ENCODE data around the gene LARGE1. TPM values are rescaled to one million over a fixed set of nuclear protein-coding genes. Genes with fewer than 3 reads are reported as not detected.

Gene LARGE1
- total and polyA plus RNA-seq, 2 experiments from 2014 or later, result 21.2 to 23.6 TPM

- Histone ChIP-seq H4K20me1 (ENCODE audit: insufficient read depth, poor library complexity, severe bottlenecking) (no peaks in the 10 kb centered on the region), H3K9me3 (ENCODE audit: low read depth) (no peaks in the 10 kb centered on the region), H3K4me1 (ENCODE audit: insufficient read depth) (no peaks in the 10 kb centered on the region), H3K4me3 (no peak overlapping the region), H2AFZ (no peak overlapping the region), H3K27ac (no peak overlapping the region), H3K79me2 (no peaks in the 10 kb centered on the region), H3K4me2 (no peak overlapping the region), H3K36me3 (replicated peaks; ENCODE audit: insufficient read depth, low read depth) (no peaks in the 10 kb centered on the region), H3K9me2 (replicated peaks; ENCODE audit: insufficient read depth) (no peaks in the 10 kb centered on the region), H3K27me3 (no peaks in the 10 kb centered on the region)
- no peak for DNase-seq (ENCODE audit: low spot score)
- 93% methylated on average over 6 of the region's 7 CpGs for WGBS (ENCODE audit: low lambda C conversion rate, missing lambda C conversion rate)
- TF ChIP-seq EZH2phosphoT487 (IDR thresholded peaks at IDR 0.05; ENCODE audit: low read depth, severe bottlenecking, unreplicated experiment) (no peak), EZH2 (IDR thresholded peaks at IDR 0.05; ENCODE audit: borderline replicate concordance) (no peak), CTCF (IDR thresholded peaks at IDR 0.05; ENCODE audit: poor library complexity) (no peak)
Measured at GRCh38 chr22:33299245-33299956, 620.9 kb downstream of the LARGE1 start.

GRCh38 chr22:33296941-33297340 lies 623.3 kb downstream of the LARGE1 start:
- no peak for DNase-seq (ENCODE audit: low spot score)
- TF ChIP-seq EZH2 (IDR thresholded peaks at IDR 0.05; ENCODE audit: borderline replicate concordance) (no peak), CTCF (IDR thresholded peaks at IDR 0.05; ENCODE audit: poor library complexity) (no peak), EZH2phosphoT487 (IDR thresholded peaks at IDR 0.05; ENCODE audit: low read depth, severe bottlenecking, unreplicated experiment) (no peak)
- H2AFZ ChIP-seq, result no peak overlapping the region
- H3K27ac ChIP-seq, result no peak overlapping the region
- no peaks in the 10 kb centered on the region for H3K79me2 ChIP-seq
- H4K20me1 ChIP-seq (ENCODE audit: insufficient read depth, poor library complexity, severe bottlenecking), result no peaks in the 10 kb centered on the region
- no peaks in the 10 kb centered on the region for H3K9me2 ChIP-seq (replicated peaks; ENCODE audit: insufficient read depth)
- no peaks in the 10 kb centered on the region for H3K27me3 ChIP-seq
- no peaks in the 10 kb centered on the region for H3K4me1 ChIP-seq (ENCODE audit: insufficient read depth)
- H3K9me3 ChIP-seq (ENCODE audit: low read depth), result no peaks in the 10 kb centered on the region
- no peak overlapping the region for H3K4me3 ChIP-seq
- no peaks in the 10 kb centered on the region for H3K36me3 ChIP-seq (replicated peaks; ENCODE audit: insufficient read depth, low read depth)
- H3K4me2 ChIP-seq, result no peak overlapping the region
- 97% methylated on average over 3 of the region's 3 CpGs for WGBS (ENCODE audit: low lambda C conversion rate, missing lambda C conversion rate)

- H3K27ac ChIP-seq, result no peak overlapping the region
Measured at GRCh38 chr22:33288078-33288477, 632.2 kb downstream of the LARGE1 start.

More at GRCh38 chr22:33288078-33288477, 632.2 kb downstream of the LARGE1 start:
- 97% methylated on average over 3 of the region's 3 CpGs for WGBS (ENCODE audit: low lambda C conversion rate, missing lambda C conversion rate)
- Histone ChIP-seq H3K9me2 (replicated peaks; ENCODE audit: insufficient read depth) (no peaks in the 10 kb centered on the region), H3K79me2 (no peaks in the 10 kb centered on the region), H3K36me3 (replicated peaks; ENCODE audit: insufficient read depth, low read depth) (no peaks in the 10 kb centered on the region), H3K9me3 (ENCODE audit: low read depth) (no peaks in the 10 kb centered on the region), H3K4me3 (no peak overlapping the region), H3K4me1 (ENCODE audit: insufficient read depth) (no peaks in the 10 kb centered on the region), H2AFZ (no peak overlapping the region), H3K27me3 (no peaks in the 10 kb centered on the region), H4K20me1 (ENCODE audit: insufficient read depth, poor library complexity, severe bottlenecking) (no peaks in the 10 kb centered on the region), H3K4me2 (no peak overlapping the region)
- no peak for DNase-seq (ENCODE audit: low spot score)
- TF ChIP-seq EZH2phosphoT487 (IDR thresholded peaks at IDR 0.05; ENCODE audit: low read depth, severe bottlenecking, unreplicated experiment) (no peak), CTCF (IDR thresholded peaks at IDR 0.05; ENCODE audit: poor library complexity) (no peak), EZH2 (IDR thresholded peaks at IDR 0.05; ENCODE audit: borderline replicate concordance) (no peak)

Measured in hepatocyte (in vitro differentiated cells).